GM19351 (cell line): ENCODE data around the gene MSI2.

Experiments used
- ATAC-seq: cut with Tn5 transposase; IDR thresholded peaks from one replicate; pipeline ENCODE4 v1.9.1; 2021; ENCODE audit warnings: mild to moderate bottlenecking, moderate library complexity; ENCODE audit not compliant: unreplicated experiment

The MSI2 gene

GRCh38 chr17:57640079-57640478, 383.8 kb downstream of the MSI2 start:
- no peak for ATAC-seq

- ATAC-seq, result no peak
Measured at GRCh38 chr17:57641761-57642160, 385.4 kb downstream of the MSI2 start.

- no peak for ATAC-seq
Measured at GRCh38 chr17:57643062-57643461, 386.7 kb downstream of the MSI2 start.

GRCh38 chr17:57644326-57644725, 388.0 kb downstream of the MSI2 start:
- no peak for ATAC-seq

GRCh38 chr17:57645950-57646665, 389.8 kb downstream of the MSI2 start:
- ATAC-seq, result no peak

- no peak for ATAC-seq
Measured at GRCh38 chr17:57648720-57649119, 392.4 kb downstream of the MSI2 start.

- no peak for ATAC-seq
Measured at GRCh38 chr17:57649191-57649590, 392.9 kb downstream of the MSI2 start.

- no peak for ATAC-seq
Measured at GRCh38 chr17:57649731-57650484, 393.6 kb downstream of the MSI2 start.

- no peak for ATAC-seq
Measured at GRCh38 chr17:57650548-57650947, 394.2 kb downstream of the MSI2 start.

- ATAC-seq, result no peak
Measured at GRCh38 chr17:57651451-57651850, 395.1 kb downstream of the MSI2 start.

- no peak for ATAC-seq
Measured at GRCh38 chr17:57651996-57652395, 395.7 kb downstream of the MSI2 start.

GRCh38 chr17:57652811-57653210, 396.5 kb downstream of the MSI2 start:
- no peak for ATAC-seq

- ATAC-seq, result no peak
Measured at GRCh38 chr17:57653279-57653678, 397.0 kb downstream of the MSI2 start.

- ATAC-seq, result no peak
Measured at GRCh38 chr17:57654040-57654775, 397.9 kb downstream of the MSI2 start.

- no peak for ATAC-seq
Measured at GRCh38 chr17:57655553-57655952, 399.2 kb downstream of the MSI2 start.

- no peak for ATAC-seq
Measured at GRCh38 chr17:57657211-57657610, 400.9 kb downstream of the MSI2 start.

GRCh38 chr17:57662041-57662440, 405.7 kb downstream of the MSI2 start:
- no peak for ATAC-seq

GRCh38 chr17:57662644-57663308, 406.5 kb downstream of the MSI2 start:
- no peak for ATAC-seq

GRCh38 chr17:57663326-57664070, 407.2 kb downstream of the MSI2 start:
- ATAC-seq, result no peak

- no peak for ATAC-seq
Measured at GRCh38 chr17:57665128-57665527, 408.8 kb downstream of the MSI2 start.
